HUES48 (cell line): ENCODE data around the gene MARCHF9.

Experiments
- H3K27ac ChIP-seq: one replicate; pipeline ENCODE4 v1.7.0; 2013; ENCODE audit warnings: low read depth, low read length, inconsistent platforms
- H3K27me3 ChIP-seq: 2 replicates; pipeline ENCODE4 v1.6.1; 2013; ENCODE audit warnings: mild to moderate bottlenecking, low read length; ENCODE audit not compliant: control insufficient read depth, insufficient read depth
- H3K36me3 ChIP-seq: 2 replicates; pipeline ENCODE4 v1.6.1; 2013; ENCODE audit warnings: low read length; ENCODE audit not compliant: control insufficient read depth, insufficient read depth
- H3K4me1 ChIP-seq: 2 replicates; pipeline ENCODE4 v1.6.1; 2013; ENCODE audit warnings: mild to moderate bottlenecking, low read length; ENCODE audit not compliant: control insufficient read depth, insufficient read depth
- H3K4me3 ChIP-seq: 2 replicates; pipeline ENCODE4 v1.5.1; 2013; ENCODE audit warnings: mild to moderate bottlenecking, low read depth, low read length
- H3K9ac ChIP-seq: 2 replicates; pipeline ENCODE4 v1.6.1; 2013; ENCODE audit warnings: mild to moderate bottlenecking, low read depth, low read length, moderate library complexity
- H3K9me3 ChIP-seq: 2 replicates; pipeline ENCODE4 v1.6.1; 2013; ENCODE audit warnings: low read length; ENCODE audit not compliant: control insufficient read depth, insufficient read depth

The MARCHF9 gene

GRCh38 chr12:57783861-57784260 lies 29.0 kb downstream of the MARCHF9 start:
- Histone ChIP-seq H3K4me1 (no peaks in the 10 kb centered on the region), H3K27me3 (no peaks in the 10 kb centered on the region), H3K4me3 (no peak overlapping the region), H3K27ac (no peak overlapping the region), H3K9ac (no peak overlapping the region), H3K9me3 (no peaks in the 10 kb centered on the region), H3K36me3 (peaks cover 45% of the 10 kb centered on the region)

- Histone ChIP-seq H3K27me3 (no peaks in the 10 kb centered on the region), H3K4me3 (no peak overlapping the region), H3K9ac (no peak overlapping the region), H3K4me1 (no peaks in the 10 kb centered on the region), H3K27ac (no peak overlapping the region), H3K9me3 (no peaks in the 10 kb centered on the region), H3K36me3 (peaks cover 75% of the 10 kb centered on the region)
Observed at GRCh38 chr12:57793920-57794319, 39.0 kb downstream of the MARCHF9 start.

DNA sequence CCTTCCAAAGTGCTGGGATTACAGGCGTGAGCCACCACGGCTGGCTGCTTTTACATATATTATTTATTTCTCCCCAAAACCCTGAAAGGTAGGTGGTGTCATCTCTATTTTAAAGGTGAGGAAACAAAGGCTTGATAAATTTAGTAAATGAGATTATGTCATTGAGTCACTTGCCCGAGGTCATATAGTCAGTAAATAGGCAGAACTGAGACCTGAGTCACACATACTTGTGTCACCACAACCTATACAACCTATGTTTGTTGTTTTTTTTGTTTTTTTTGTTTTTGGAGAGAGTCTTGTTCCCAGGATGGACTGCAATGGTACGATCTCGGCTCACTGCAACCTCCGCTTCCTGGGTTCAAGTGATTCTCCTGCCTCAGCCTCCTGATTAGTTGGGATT lies 40.5 kb downstream of the MARCHF9 start:
- Histone ChIP-seq H3K4me3 (no peak overlapping the region), H3K27ac (no peak overlapping the region), H3K36me3 (peaks cover 62% of the 10 kb centered on the region), H3K9ac (no peak overlapping the region), H3K9me3 (no peaks in the 10 kb centered on the region), H3K27me3 (no peaks in the 10 kb centered on the region), H3K4me1 (no peaks in the 10 kb centered on the region)

DNA sequence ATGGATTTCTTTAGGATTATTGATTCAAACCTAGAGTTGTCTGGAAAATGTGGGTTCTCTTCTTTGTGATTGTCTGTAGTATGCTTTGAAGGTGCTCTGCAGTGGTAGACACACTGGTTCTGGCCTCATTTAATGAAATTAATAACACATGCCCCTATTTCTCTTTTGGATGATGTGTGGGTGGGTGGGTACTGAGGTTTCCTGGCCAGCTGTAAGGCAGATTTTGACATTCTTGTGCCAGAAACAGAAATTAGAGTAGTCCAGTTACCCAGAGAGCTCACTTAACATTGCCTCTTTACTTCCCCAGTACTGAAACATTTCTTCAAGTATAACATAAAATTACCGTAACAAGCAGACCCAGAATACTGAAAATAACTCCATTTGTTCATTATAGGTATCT lies 42.1 kb downstream of the MARCHF9 start:
- Histone ChIP-seq H3K9ac (no peak overlapping the region), H3K4me1 (no peaks in the 10 kb centered on the region), H3K36me3 (peaks cover 57% of the 10 kb centered on the region), H3K27ac (no peak overlapping the region), H3K9me3 (no peaks in the 10 kb centered on the region), H3K4me3 (no peak overlapping the region), H3K27me3 (no peaks in the 10 kb centered on the region)

- H3K4me3 ChIP-seq: no peak overlapping the region
- no peaks in the 10 kb centered on the region for H3K27me3 ChIP-seq
- no peaks in the 10 kb centered on the region for H3K4me1 ChIP-seq
- H3K27ac ChIP-seq: no peak overlapping the region
- H3K9me3 ChIP-seq: no peaks in the 10 kb centered on the region
- peaks cover 47% of the 10 kb centered on the region for H3K36me3 ChIP-seq
- no peak overlapping the region for H3K9ac ChIP-seq
Observed at GRCh38 chr12:57797933-57798332, 43.0 kb downstream of the MARCHF9 start.

- no peaks in the 10 kb centered on the region for H3K27me3 ChIP-seq
- peaks cover 25% of the 10 kb centered on the region for H3K36me3 ChIP-seq
- no peak overlapping the region for H3K9ac ChIP-seq
- peaks cover 3% of the 10 kb centered on the region; the same call in 1 of the 2 replicates for H3K4me1 ChIP-seq
- no peaks in the 10 kb centered on the region for H3K9me3 ChIP-seq
- H3K27ac ChIP-seq: no peak overlapping the region
- H3K4me3 ChIP-seq: no peak overlapping the region
Observed at GRCh38 chr12:57800965-57801364, 46.1 kb downstream of the MARCHF9 start.

GRCh38 chr12:57802607-57803006 lies 47.7 kb downstream of the MARCHF9 start:
- H3K27me3 ChIP-seq: no peaks in the 10 kb centered on the region
- H3K9me3 ChIP-seq: no peaks in the 10 kb centered on the region
- H3K36me3 ChIP-seq: peaks cover 10% of the 10 kb centered on the region
- no peak overlapping the region for H3K27ac ChIP-seq
- no peak overlapping the region for H3K4me3 ChIP-seq
- no peak overlapping the region for H3K9ac ChIP-seq
- peaks cover 3% of the 10 kb centered on the region; the same call in 1 of the 2 replicates for H3K4me1 ChIP-seq

DNA sequence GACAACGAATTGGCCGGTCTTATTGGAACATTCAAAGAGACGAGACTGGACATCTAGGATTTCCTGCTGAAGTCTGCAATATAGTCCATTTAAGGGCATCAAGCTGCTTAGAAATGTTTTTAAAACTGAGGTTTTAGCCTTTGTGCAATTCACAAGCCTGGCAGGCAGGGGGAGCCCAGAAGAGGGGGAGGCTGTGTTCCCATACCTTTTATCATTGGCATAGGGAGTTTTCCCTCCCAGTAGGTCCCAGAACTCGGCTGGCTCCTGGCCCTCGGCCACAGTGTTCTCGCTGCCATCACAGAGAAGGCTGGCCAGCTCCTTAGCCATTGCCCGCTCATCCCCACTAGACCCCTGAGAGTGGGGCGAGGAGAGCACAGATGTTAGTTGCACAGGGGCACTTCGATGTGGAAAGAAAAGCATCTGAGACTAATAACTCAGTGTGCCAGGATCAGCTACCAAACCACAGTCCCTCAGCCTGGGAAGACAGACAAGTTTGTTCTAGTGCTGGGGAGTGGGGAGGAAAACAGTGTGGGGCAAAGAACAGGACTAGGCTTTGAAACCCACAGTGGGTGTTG lies 48.5 kb downstream of the MARCHF9 start:
- Histone ChIP-seq H3K27ac (peak overlapping the region; percentile 26), H3K9ac (no peak overlapping the region), H3K36me3 (peaks cover 9% of the 10 kb centered on the region; the same call in 1 of the 2 replicates), H3K27me3 (no peaks in the 10 kb centered on the region), H3K4me1 (peaks cover 3% of the 10 kb centered on the region; the same call in 1 of the 2 replicates), H3K4me3 (no peak overlapping the region), H3K9me3 (no peaks in the 10 kb centered on the region)

DNA sequence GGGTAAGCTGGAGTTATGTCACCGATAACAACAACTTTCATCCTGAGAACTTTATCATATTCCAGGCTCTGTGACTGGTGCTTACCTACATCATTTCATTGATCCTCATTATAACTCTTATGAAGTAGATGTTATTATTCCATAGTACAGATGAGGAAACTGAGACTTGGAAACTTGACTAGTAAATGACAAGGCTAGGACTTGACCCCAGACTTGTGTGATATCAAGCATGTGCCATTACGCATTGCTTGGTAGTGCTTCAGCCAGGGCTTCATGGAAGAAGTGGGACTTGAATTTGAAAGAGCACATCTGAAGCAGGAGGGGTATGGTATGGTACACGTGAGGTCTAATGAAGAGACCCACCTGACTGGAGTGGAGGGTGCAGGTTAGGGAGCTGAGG lies 51.8 kb downstream of the MARCHF9 start:
- Histone ChIP-seq H3K4me1 (peaks cover 3% of the 10 kb centered on the region; the same call in 1 of the 2 replicates), H3K27me3 (no peaks in the 10 kb centered on the region), H3K27ac (no peak overlapping the region)

DNA sequence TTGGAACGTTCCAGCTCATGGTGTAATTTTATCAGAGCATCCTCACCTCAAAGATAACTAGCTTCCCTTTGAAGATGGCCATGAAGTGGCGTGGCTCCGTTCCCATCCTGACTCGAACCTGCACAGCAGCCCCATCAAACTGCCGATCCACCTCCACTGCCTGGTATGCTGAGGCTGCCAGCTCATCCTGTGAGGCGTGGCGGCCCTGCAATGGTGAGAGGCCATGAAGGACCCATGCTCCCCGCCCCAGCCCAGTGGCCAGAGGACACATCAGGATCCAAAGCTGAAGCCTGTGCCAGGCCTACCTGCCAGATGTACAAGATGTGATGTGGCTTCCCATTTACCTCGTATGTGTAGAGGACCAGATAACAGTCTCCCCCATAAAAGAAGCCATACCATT lies 52.4 kb downstream of the MARCHF9 start:
- Histone ChIP-seq H3K27me3 (no peaks in the 10 kb centered on the region), H3K9ac (no peak overlapping the region), H3K9me3 (no peaks in the 10 kb centered on the region), H3K4me1 (peaks cover 3% of the 10 kb centered on the region; the same call in 1 of the 2 replicates), H3K36me3 (peaks cover 5% of the 10 kb centered on the region; the same call in 1 of the 2 replicates), H3K27ac (no peak overlapping the region), H3K4me3 (no peak overlapping the region)

More for the DNA sequence above, 51.8 kb downstream of the MARCHF9 start:
- Histone ChIP-seq H3K36me3 (peaks cover 5% of the 10 kb centered on the region; the same call in 1 of the 2 replicates), H3K9me3 (no peaks in the 10 kb centered on the region), H3K9ac (no peak overlapping the region), H3K4me3 (no peak overlapping the region)

DNA sequence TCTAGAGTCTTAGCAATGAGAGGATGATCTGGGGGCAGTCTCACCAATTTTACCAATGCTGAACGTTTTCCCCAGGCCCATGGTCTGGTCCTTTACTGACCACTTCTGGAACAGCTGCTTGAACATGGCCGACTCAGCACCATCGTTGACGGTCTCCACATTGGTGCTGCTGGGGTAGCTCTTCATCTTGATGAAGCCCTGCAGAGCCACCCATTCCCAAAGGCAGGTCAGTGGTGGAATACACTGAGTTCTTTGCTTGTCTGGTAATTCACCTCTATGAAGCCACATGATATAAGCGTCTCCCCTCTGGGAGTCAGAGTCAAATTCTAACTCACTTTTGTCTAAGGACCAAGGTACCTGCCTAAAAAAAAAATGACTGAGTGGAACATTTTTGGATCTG lies 53.4 kb downstream of the MARCHF9 start:
- no peaks in the 10 kb centered on the region for H3K9me3 ChIP-seq
- 0 out of 2 replicates have a peak, but pooled peaks cover 5% of the 10 kb centered on the region for H3K36me3 ChIP-seq
- H3K4me1 ChIP-seq: peaks cover 3% of the 10 kb centered on the region; the same call in 1 of the 2 replicates
- H3K4me3 ChIP-seq: no peak overlapping the region
- no peak overlapping the region for H3K9ac ChIP-seq
- H3K27me3 ChIP-seq: no peaks in the 10 kb centered on the region
- H3K27ac ChIP-seq: no peak overlapping the region
